Tibial artery (tissue), 4 donors: ENCODE results near the gene WDR36.

Experiments
- DNase-seq, 2 donors: peaks; one replicate each; pipeline ENCODE4 v3.0.0-alpha.2; 2019
- H3K27ac ChIP-seq, 2 donors: fragments of 200-600 bp; sonication (generic) in 1 of 2; 1 replicate in 1 of 2; 2 replicates in 1 of 2; pipeline ENCODE4 v1.5.1; 2018 to 2019; ENCODE audit warnings: mild to moderate bottlenecking in 1 of 2
- H3K27me3 ChIP-seq, 2 donors: fragments of 200-600 bp; sonication (generic) in 1 of 2; one replicate each; pipeline versions ENCODE4 v1.5.1 to v1.6.0; 2016 to 2019
- H3K36me3 ChIP-seq, 3 donors: fragments of 200-600 bp; sonication (generic) in 2 of 3; one replicate each; pipeline ENCODE4 v1.5.1; 2016 to 2019; ENCODE audit warnings: mild to moderate bottlenecking in 2 of 3
- H3K4me1 ChIP-seq, 4 donors: fragments of 200-600 bp; sonication (generic) in 2 of 4; 1 replicate in 3 of 4; 2 replicates in 1 of 4; pipeline ENCODE4 v1.5.1; 2016 to 2019
- H3K4me3 ChIP-seq, 2 donors: fragments of 200-600 bp; sonication (generic) in 1 of 2; 1 replicate in 1 of 2; 2 replicates in 1 of 2; pipeline ENCODE4 v1.5.1; 2018 to 2019; ENCODE audit warnings: mild to moderate bottlenecking in 2 of 2
- H3K9me3 ChIP-seq, 3 donors: fragments of 200-600 bp; sonication (generic) in 1 of 3; one replicate each; pipeline ENCODE4 v1.5.1; 2016 to 2019
- CTCF ChIP-seq, 2 experiments: fragments of 200-600 bp in 1 of 2; fragments of 450-650 bp in 1 of 2; IDR thresholded peaks; one replicate each; pipeline ENCODE4 v1.5.1; 2017 to 2019; ENCODE audit warnings: antibody characterized with exemption in 2 of 2, mild to moderate bottlenecking in 1 of 2, moderate library complexity in 1 of 2
- intact Hi-C: fragments of 100-400 bp; cut with DNase I; formaldehyde crosslinking; loops from one replicate; pipeline ENCODE4 v1.15.0; 2023; ENCODE audit warnings: low total_unique reads

Gene WDR36

DNA sequence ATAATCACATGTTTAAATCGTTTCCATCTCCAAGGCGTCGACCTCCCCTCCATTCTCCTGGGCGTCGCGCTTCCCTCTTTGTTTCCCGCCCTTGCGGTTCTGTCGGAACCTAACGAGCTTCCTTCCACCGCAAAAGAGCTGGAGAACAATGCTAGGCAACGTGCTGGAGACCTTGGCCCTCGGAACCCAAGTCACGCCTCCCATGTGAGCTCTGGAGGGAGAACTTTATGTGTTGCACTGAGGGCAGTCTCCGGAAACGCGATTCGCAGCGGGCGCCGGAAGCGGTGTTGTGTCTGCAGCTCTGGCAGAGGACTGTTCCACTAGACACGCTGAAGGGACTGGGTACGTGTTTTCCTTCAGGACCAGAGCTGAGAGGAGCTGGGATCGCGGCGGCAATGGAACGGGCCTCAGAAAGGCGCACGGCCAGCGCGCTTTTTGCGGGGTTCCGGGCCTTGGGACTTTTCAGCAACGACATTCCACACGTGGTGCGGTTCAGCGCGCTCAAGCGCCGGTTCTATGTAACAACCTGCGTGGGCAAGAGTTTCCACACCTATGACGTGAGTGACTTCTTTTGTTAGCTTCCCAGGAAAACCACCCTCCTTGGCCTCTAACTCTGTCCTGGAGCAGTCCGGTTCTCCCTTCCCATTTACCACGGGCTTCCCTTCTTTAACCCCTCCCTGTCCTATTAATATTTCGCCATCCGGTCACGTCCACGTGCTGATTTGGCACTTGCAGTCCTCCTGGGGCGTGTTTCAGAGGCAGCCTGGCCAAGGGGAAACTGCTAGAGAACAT, at the start of gene WDR36:
TSS of gene WDR36 (plus strand) at position 287 of the 792 bp plus-strand sequence. CDS start at position 396, 109 bp downstream.
- TF ChIP-seq CTCF (IDR thresholded peaks at IDR 0.05) = peak in 1 of 2 experiments; percentile 14
- Histone ChIP-seq H3K36me3 (peaks cover under 1 to 12% (median under 1%) of the 10 kb centered on the region in 3 donors), H3K4me3 (peak within 1 kb of the TSS; percentile 71 to 92), H3K27me3 (no peaks in the 10 kb centered on the region), H3K9me3 (no peaks in the 10 kb centered on the region), H3K4me1 (peaks cover 0 to 18% (median 12%) of the 10 kb centered on the region in 4 donors), H3K27ac (peak within 1 kb of the TSS; percentile 74 to 84)
- intact Hi-C loops = loop anchor here (5.0 to 10.0 kb wide), 2 partner anchors 340 to 1397 kb away; no protein-coding TSS in a partner anchor
- DNase-seq = peak; percentile 88 to 90

- TF ChIP-seq CTCF (IDR thresholded peaks at IDR 0.05) = no peak
- no peak for DNase-seq
- H3K4me3 ChIP-seq = no peak overlapping the region
- intact Hi-C loops = no loop called here
- H3K4me1 ChIP-seq = no peaks in the 10 kb centered on the region
- H3K9me3 ChIP-seq = no peaks in the 10 kb centered on the region
- H3K36me3 ChIP-seq = no peaks in the 10 kb centered on the region
- H3K27me3 ChIP-seq = no peaks in the 10 kb centered on the region
- no peak overlapping the region for H3K27ac ChIP-seq
Measured at GRCh38 chr5:111043712-111044506, 48.2 kb upstream of the WDR36 start.

GRCh38 chr5:111058064-111058463, 34.1 kb upstream of the WDR36 start:
- Histone ChIP-seq H3K9me3 (no peaks in the 10 kb centered on the region), H3K36me3 (no peaks in the 10 kb centered on the region), H3K27ac (no peak overlapping the region), H3K27me3 (no peaks in the 10 kb centered on the region), H3K4me3 (no peak overlapping the region), H3K4me1 (no peaks in the 10 kb centered on the region)
- TF ChIP-seq CTCF (IDR thresholded peaks at IDR 0.05) = no peak
- intact Hi-C loops = no loop called here
- DNase-seq = no peak

DNA sequence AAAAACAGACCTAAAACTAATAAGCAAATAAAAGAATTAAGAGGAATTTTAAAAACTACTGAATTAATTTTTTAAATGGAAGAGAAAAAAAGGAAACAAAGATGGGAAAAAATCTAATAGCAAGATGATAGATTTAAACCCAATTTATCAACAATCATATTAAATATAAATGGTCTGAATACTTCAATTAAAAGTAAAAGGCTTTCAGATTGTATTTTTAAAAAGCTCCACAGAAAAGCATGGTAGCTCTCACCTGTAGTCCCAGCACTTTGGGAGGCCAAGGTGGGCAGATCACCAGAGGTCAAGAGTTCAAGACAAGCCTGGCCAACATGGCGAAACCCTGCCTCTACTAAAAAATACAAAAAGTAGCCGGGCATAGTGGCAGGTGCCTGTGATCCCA, 32.0 kb upstream of the WDR36 start:
- Histone ChIP-seq H3K36me3 (no peaks in the 10 kb centered on the region), H3K4me3 (no peak overlapping the region), H3K4me1 (no peaks in the 10 kb centered on the region), H3K27ac (no peak overlapping the region), H3K27me3 (no peaks in the 10 kb centered on the region), H3K9me3 (no peaks in the 10 kb centered on the region)
- intact Hi-C loops = no loop called here
- DNase-seq = no peak
- no peak for TF ChIP-seq CTCF (IDR thresholded peaks at IDR 0.05)

GRCh38 chr5:111061618-111062017, 30.5 kb upstream of the WDR36 start:
- DNase-seq = no peak
- Histone ChIP-seq H3K36me3 (no peaks in the 10 kb centered on the region), H3K9me3 (no peaks in the 10 kb centered on the region), H3K4me3 (no peak overlapping the region), H3K4me1 (no peaks in the 10 kb centered on the region), H3K27me3 (no peaks in the 10 kb centered on the region), H3K27ac (no peak overlapping the region)
- intact Hi-C loops = no loop called here
- no peak for TF ChIP-seq CTCF (IDR thresholded peaks at IDR 0.05)
